HG02571 (cell line): ENCODE results near the gene GRM8.

Experiments
- ATAC-seq: cut with Tn5 transposase; IDR thresholded peaks from one replicate; pipeline ENCODE4 v1.9.1; 2021; ENCODE audit warnings: mild to moderate bottlenecking, moderate library complexity; ENCODE audit not compliant: unreplicated experiment

The GRM8 gene

GRCh38 chr7:127231415-127231814 lies 21.3 kb downstream of the GRM8 start:
- ATAC-seq = no peak

- no peak for ATAC-seq
Measured at GRCh38 chr7:127230192-127230925, 22.4 kb downstream of the GRM8 start.

GRCh38 chr7:127226685-127227374 lies 25.9 kb downstream of the GRM8 start:
- ATAC-seq = no peak

GRCh38 chr7:127221731-127222130 lies 31.0 kb downstream of the GRM8 start:
- ATAC-seq = no peak

GRCh38 chr7:127214956-127215718 lies 37.6 kb downstream of the GRM8 start:
- ATAC-seq = no peak

GRCh38 chr7:127209886-127210285 lies 42.9 kb downstream of the GRM8 start:
- no peak for ATAC-seq

- ATAC-seq = no peak
Measured at GRCh38 chr7:127208860-127209259, 43.9 kb downstream of the GRM8 start.

GRCh38 chr7:127208351-127208750 lies 44.4 kb downstream of the GRM8 start:
- no peak for ATAC-seq

GRCh38 chr7:127207806-127208205 lies 44.9 kb downstream of the GRM8 start:
- no peak for ATAC-seq

- ATAC-seq = no peak
Measured at GRCh38 chr7:127207230-127207629, 45.5 kb downstream of the GRM8 start.

- ATAC-seq = no peak
Measured at GRCh38 chr7:127194571-127194970, 58.2 kb downstream of the GRM8 start.

GRCh38 chr7:127189886-127190285 lies 62.9 kb downstream of the GRM8 start:
- no peak for ATAC-seq

- no peak for ATAC-seq
Measured at GRCh38 chr7:127189074-127189473, 63.7 kb downstream of the GRM8 start.

GRCh38 chr7:127187740-127188139 lies 65.0 kb downstream of the GRM8 start:
- no peak for ATAC-seq

- ATAC-seq = no peak
Measured at GRCh38 chr7:127186686-127187085, 66.1 kb downstream of the GRM8 start.

GRCh38 chr7:127177156-127177555 lies 75.6 kb downstream of the GRM8 start:
- ATAC-seq = no peak

- ATAC-seq = no peak
Measured at GRCh38 chr7:127162366-127162765, 90.4 kb downstream of the GRM8 start.

GRCh38 chr7:127158659-127159058 lies 94.1 kb downstream of the GRM8 start:
- ATAC-seq = no peak

- ATAC-seq = no peak
Measured at GRCh38 chr7:127154958-127155357, 97.8 kb downstream of the GRM8 start.

GRCh38 chr7:127154101-127154500 lies 98.6 kb downstream of the GRM8 start:
- ATAC-seq = no peak

- ATAC-seq = no peak
Measured at GRCh38 chr7:127153315-127153714, 99.4 kb downstream of the GRM8 start.

GRCh38 chr7:127152423-127152822 lies 100.3 kb downstream of the GRM8 start:
- no peak for ATAC-seq
